SU-DHL-6 (cell line): ENCODE results near the gene TSPYL6.

ENCODE experiments used
- CTCF ChIP-seq: fragments of 200-600 bp; sonication (generic); IDR thresholded peaks from one replicate; pipeline ENCODE4 v1.5.1; 2017; ENCODE audit warnings: antibody characterized with exemption, mild to moderate bottlenecking, low read length, moderate library complexity; ENCODE audit not compliant: insufficient read depth, poor library complexity, severe bottlenecking
- EZH2phosphoT487 ChIP-seq: fragments of 200-600 bp; sonication (generic), shearing (Covaris generic); conservative IDR thresholded peaks from 2 replicates; pipeline ENCODE4 v1.6.1; 2018; ENCODE audit warnings: mild to moderate bottlenecking, antibody characterized with exemption, low read length, moderate library complexity, mixed read lengths

GRCh38 chr2:54271189-54271588 lies 15.2 kb upstream of the TSPYL6 start:
- TF ChIP-seq CTCF (no peak), EZH2phosphoT487 (no peak)
